OCI-LY1 (cell line): Measurements from ENCODE around the gene PASK.

Source experiments
- H2AFZ ChIP-seq: fragments of 200-600 bp; sonication (generic), shearing (Covaris generic); 2 replicates; pipeline ENCODE4 v1.6.0; 2014; ENCODE audit warnings: antibody characterized with exemption, mild to moderate bottlenecking, low read length
- H3F3A ChIP-seq: fragments of 200-600 bp; sonication (generic), shearing (Covaris generic); 2 replicates; pipeline ENCODE4 v1.6.0; 2014; ENCODE audit warnings: mild to moderate bottlenecking, antibody characterized with exemption, low read length, moderate library complexity; ENCODE audit not compliant: insufficient read depth
- H3K27ac ChIP-seq: fragments of 200-600 bp; sonication (generic); 2 replicates; pipeline ENCODE4 v1.5.1; 2014; ENCODE audit warnings: low read length, mixed run types, mild to moderate bottlenecking, low read depth; ENCODE audit not compliant: poor library complexity, severe bottlenecking
- H3K27me3 ChIP-seq: fragments of 200-600 bp; sonication (generic); 2 replicates; pipeline ENCODE4 v1.6.0; 2014; ENCODE audit warnings: antibody characterized with exemption, mild to moderate bottlenecking, low read length, moderate library complexity; ENCODE audit not compliant: insufficient read depth
- H3K36me3 ChIP-seq: fragments of 200-600 bp; sonication (generic); 2 replicates; pipeline ENCODE4 v1.6.1; 2014; ENCODE audit warnings: mild to moderate bottlenecking, antibody characterized with exemption, low read length, moderate library complexity, mixed read lengths; ENCODE audit not compliant: insufficient read depth
- H3K4me1 ChIP-seq: fragments of 200-600 bp; sonication (generic); 2 replicates; pipeline ENCODE4 v1.5.1; 2014; ENCODE audit warnings: mild to moderate bottlenecking, low read length, moderate library complexity; ENCODE audit not compliant: insufficient read depth, severe bottlenecking
- H3K4me2 ChIP-seq: fragments of 200-600 bp; sonication (generic), shearing (Covaris generic); 2 replicates; pipeline ENCODE4 v1.6.1; 2014; ENCODE audit warnings: low read length
- H3K4me3 ChIP-seq: fragments of 200-600 bp; sonication (generic); 2 replicates; pipeline ENCODE4 v1.5.1; 2014; ENCODE audit warnings: low read length, low read depth, mild to moderate bottlenecking, mixed read lengths; ENCODE audit not compliant: poor library complexity, severe bottlenecking
- H3K79me2 ChIP-seq: fragments of 200-600 bp; shearing (Covaris generic); 2 replicates; pipeline ENCODE4 v1.6.1; 2016; ENCODE audit warnings: mixed run types, low read length, mixed read lengths; ENCODE audit not compliant: insufficient read depth
- H3K9ac ChIP-seq: fragments of 200-600 bp; sonication (generic), shearing (Covaris generic); 2 replicates; pipeline ENCODE4 v1.6.1; 2014; ENCODE audit warnings: mild to moderate bottlenecking, low read length, mixed read lengths
- H3K9me2 ChIP-seq: fragments of 200-600 bp; sonication (generic), shearing (Covaris generic); 2 replicates; pipeline ENCODE4 v1.6.1; 2014; ENCODE audit warnings: low read depth, mild to moderate bottlenecking, low read length, mixed read lengths
- H3K9me3 ChIP-seq: fragments of 200-600 bp; shearing (Covaris generic); 2 replicates; pipeline ENCODE4 v1.6.1; 2014; ENCODE audit warnings: low read length, mixed read lengths
- H4K20me1 ChIP-seq: fragments of 200-600 bp; sonication (generic), shearing (Covaris generic); 2 replicates; pipeline ENCODE4 v1.6.0; 2016; ENCODE audit warnings: mild to moderate bottlenecking, low read length; ENCODE audit not compliant: insufficient read depth
- CTCF ChIP-seq: fragments of 200-600 bp; sonication (generic), shearing (Covaris generic); IDR thresholded peaks from 2 replicates; pipeline ENCODE4 v1.5.1; 2017; ENCODE audit warnings: mild to moderate bottlenecking, antibody characterized with exemption, low read length, moderate library complexity, mixed read lengths
- EZH2 ChIP-seq: fragments of 200-600 bp; sonication (generic), shearing (Covaris generic); IDR thresholded peaks from 2 replicates; pipeline ENCODE4 v1.8.0; 2017; ENCODE audit warnings: borderline replicate concordance, mixed run types, mild to moderate bottlenecking, antibody characterized with exemption, low read length, moderate library complexity, mixed read lengths

Gene PASK

GRCh38 chr2:241123816-241124536, 25.3 kb downstream of the PASK start:
- Histone ChIP-seq H3K4me2 (no peak overlapping the region), H3K4me1 (peaks cover 22% of the 10 kb centered on the region), H3K9me3 (no peaks in the 10 kb centered on the region), H3K79me2 (no peaks in the 10 kb centered on the region), H2AFZ (no peak overlapping the region), H3F3A (no peaks in the 10 kb centered on the region), H3K36me3 (peaks cover 53% of the 10 kb centered on the region), H3K9ac (no peak overlapping the region), H3K27me3 (no peaks in the 10 kb centered on the region), H3K9me2 (no peaks in the 10 kb centered on the region), H3K27ac (no peak overlapping the region), H4K20me1 (no peaks in the 10 kb centered on the region), H3K4me3 (no peak overlapping the region)
- no peak for TF ChIP-seq EZH2

DNA sequence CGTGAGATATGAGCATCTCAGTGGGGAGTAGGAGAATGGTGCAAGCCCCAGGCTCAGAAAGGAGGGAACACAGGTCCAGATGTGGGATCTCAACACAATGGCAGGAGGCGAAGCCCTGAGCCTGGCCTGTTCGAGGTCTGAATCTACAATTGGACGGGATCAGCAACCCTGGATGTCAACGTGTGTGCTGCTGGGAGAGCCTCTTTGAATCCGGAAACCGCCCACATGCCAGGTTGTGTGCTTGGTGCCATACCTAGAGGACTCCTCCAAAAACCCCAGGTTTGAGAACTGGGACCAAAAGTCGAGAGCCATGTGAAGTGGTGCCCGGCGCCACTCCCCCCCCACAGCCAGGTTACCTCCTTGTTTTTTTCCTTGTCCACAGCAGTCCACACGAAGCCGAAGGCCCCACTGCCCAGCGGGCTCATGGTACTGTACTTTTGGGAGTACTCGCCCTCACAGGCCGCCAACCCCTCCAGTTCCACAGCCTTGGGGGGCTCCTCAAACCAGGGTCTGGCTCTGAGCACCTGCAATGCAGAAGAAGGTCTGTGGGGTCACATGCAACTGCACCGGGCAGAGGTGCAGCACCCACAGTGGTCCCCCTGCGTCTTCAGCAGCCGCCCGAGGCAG, 26.8 kb downstream of the PASK start:
- H3K4me3 ChIP-seq, result no peak overlapping the region
- no peaks in the 10 kb centered on the region for H3K27me3 ChIP-seq
- no peaks in the 10 kb centered on the region for H3K79me2 ChIP-seq
- no peaks in the 10 kb centered on the region for H4K20me1 ChIP-seq
- H3K36me3 ChIP-seq, result peaks cover 47% of the 10 kb centered on the region
- TF ChIP-seq CTCF (no peak), EZH2 (no peak)
- no peaks in the 10 kb centered on the region for H3K9me3 ChIP-seq
- H3F3A ChIP-seq, result no peaks in the 10 kb centered on the region
- H3K9ac ChIP-seq, result no peak overlapping the region
- H3K9me2 ChIP-seq, result no peaks in the 10 kb centered on the region
- H3K27ac ChIP-seq, result no peak overlapping the region
- no peak overlapping the region for H2AFZ ChIP-seq
- no peak overlapping the region for H3K4me2 ChIP-seq
- H3K4me1 ChIP-seq, result peaks cover 12% of the 10 kb centered on the region

DNA sequence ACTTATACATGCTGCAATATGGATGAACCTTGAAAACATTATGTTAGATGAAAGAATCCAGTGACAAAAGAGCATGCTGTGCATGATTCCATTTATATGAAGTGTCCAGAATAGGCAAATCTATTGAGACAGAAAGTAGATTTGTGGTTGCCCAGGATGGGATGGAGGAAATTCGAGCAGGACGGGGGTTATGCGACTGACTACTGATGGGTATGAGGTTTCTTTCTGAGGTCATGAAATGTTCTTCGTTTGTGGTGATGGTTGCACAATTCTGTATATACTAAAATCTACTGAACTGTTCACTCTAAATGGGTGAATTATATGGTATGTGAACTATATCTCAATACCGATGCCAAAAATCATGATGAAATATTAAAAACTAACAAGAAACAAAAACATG, 28.3 kb downstream of the PASK start:
- Histone ChIP-seq H3K79me2 (no peaks in the 10 kb centered on the region), H3K9ac (no peak overlapping the region), H3K9me3 (no peaks in the 10 kb centered on the region), H3K4me2 (no peak overlapping the region), H3K27ac (no peak overlapping the region), H3K4me1 (peaks cover 5% of the 10 kb centered on the region), H3F3A (no peaks in the 10 kb centered on the region), H3K4me3 (no peak overlapping the region), H3K9me2 (no peaks in the 10 kb centered on the region), H3K36me3 (peaks cover 37% of the 10 kb centered on the region), H2AFZ (no peak overlapping the region), H3K27me3 (no peaks in the 10 kb centered on the region), H4K20me1 (no peaks in the 10 kb centered on the region)
- no peak for TF ChIP-seq CTCF

DNA sequence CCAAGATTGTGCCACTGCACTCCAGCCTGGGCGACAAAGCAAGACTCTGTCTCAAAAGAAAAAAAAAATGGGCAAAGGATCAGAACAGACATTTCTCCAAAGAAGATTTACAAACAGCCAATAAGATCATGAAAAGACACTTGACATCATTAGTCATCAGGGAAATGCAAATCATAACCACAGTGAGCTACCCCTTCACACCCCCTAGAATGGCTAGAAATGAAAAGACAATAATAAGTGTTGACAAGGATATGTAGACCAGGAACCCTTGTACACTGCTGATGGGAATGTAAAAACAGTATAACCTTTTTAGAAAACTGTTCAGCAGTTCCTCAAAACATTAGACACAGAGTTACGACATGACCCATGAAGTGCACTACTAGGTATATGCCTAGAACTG, 28.8 kb downstream of the PASK start:
- peaks cover 39% of the 10 kb centered on the region for H3K36me3 ChIP-seq
- no peaks in the 10 kb centered on the region for H4K20me1 ChIP-seq
- no peak overlapping the region for H3K9ac ChIP-seq
- H3K9me2 ChIP-seq, result no peaks in the 10 kb centered on the region
- no peaks in the 10 kb centered on the region for H3K79me2 ChIP-seq
- H3K27ac ChIP-seq, result no peak overlapping the region
- H3K9me3 ChIP-seq, result no peaks in the 10 kb centered on the region
- H3F3A ChIP-seq, result no peaks in the 10 kb centered on the region
- H3K4me1 ChIP-seq, result no peaks in the 10 kb centered on the region
- no peak overlapping the region for H2AFZ ChIP-seq
- H3K4me3 ChIP-seq, result no peak overlapping the region
- H3K27me3 ChIP-seq, result no peaks in the 10 kb centered on the region
- TF ChIP-seq CTCF, result no peak
- no peak for TF ChIP-seq EZH2
- no peak overlapping the region for H3K4me2 ChIP-seq
